ENCODE measurements around the gene LONP2. TPM values are rescaled to one million over a fixed set of nuclear protein-coding genes. Genes with fewer than 3 reads are reported as not detected.
A peak's percentile ranks its signal among the peaks of the same experiment; 100 is the strongest.
"Not testable (repeated sequence)": the region's sequence is repeated elsewhere in the genome, so short reads cannot be mapped to it uniquely, and the experiment has no call there.

The LONP2 gene
- total RNA-seq, 2 experiments from 2014 or later: 49.9 to 53.9 TPM

DNA sequence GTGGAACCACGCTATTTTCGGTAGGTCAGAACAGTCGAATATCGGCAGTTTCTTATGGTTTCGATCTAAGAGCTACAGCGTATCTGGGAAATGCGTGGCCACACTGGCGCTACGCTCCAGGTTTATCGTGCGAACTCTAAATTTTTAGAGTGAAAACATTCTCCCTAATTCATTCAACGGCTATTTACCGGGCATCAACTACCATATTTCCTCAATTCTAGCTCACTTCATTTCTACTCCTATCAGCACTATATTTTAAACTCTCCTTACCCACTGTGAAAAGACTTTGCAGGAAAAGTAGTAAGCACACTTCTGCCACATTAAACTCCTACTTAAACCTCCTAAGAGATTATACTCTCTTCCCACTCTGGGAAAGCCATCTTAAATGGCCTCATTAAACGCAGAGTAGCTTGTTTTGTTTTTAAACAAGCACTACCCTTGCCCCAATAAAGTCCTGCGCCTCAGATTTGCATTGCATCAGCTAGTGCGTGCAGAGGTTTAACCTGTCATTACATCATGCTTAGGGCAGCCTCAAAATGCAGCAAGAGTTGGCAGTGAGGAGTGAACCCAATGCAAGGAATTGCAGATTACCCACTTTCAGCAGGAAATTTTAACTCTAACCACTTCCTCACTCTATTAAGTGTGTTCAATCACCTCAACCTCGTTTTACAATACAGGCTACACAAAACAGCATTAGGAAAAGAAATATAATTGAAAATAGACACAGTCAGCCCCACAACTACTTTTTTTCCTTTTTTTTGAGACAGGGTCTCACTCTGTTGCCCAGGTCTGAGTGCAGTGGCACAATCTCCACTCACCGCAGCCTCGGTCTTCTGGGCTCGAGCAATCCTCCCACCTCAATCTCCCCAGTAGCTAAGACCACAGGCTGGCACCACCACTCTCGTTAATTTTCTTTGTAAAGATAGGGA lies 122.3 kb downstream of the LONP2 start:
- CTCF ChIA-PET: interaction anchor here (0.5 to 4.2 kb wide), 5 partner anchors 12 to 264 kb away, joined by 4 to 28 read pairs (median 7); no protein-coding TSS in a partner anchor
- Mint-ChIP-seq H3K9me3 (no peaks in the 10 kb centered on the region), H3K36me3 (ENCODE audit: low read depth) (peaks cover 9% of the 10 kb centered on the region), H3K27ac (peak overlapping the region; percentile 100), H3K27me3 (ENCODE audit: low read depth) (no peaks in the 10 kb centered on the region), H3K4me3 (peak overlapping the region; percentile 99), H3K4me1 (ENCODE audit: low read depth) (peaks cover 61% of the 10 kb centered on the region)
- DNase-seq: peak; percentile 86
- intact Hi-C loops (cut with micrococcal nuclease): loop anchor here (1.0 to 10.0 kb wide), 9 partner anchors 19 to 1968 kb away; partner anchors contain the start of genes DNAJA2, LONP2 and SIAH1

DNA sequence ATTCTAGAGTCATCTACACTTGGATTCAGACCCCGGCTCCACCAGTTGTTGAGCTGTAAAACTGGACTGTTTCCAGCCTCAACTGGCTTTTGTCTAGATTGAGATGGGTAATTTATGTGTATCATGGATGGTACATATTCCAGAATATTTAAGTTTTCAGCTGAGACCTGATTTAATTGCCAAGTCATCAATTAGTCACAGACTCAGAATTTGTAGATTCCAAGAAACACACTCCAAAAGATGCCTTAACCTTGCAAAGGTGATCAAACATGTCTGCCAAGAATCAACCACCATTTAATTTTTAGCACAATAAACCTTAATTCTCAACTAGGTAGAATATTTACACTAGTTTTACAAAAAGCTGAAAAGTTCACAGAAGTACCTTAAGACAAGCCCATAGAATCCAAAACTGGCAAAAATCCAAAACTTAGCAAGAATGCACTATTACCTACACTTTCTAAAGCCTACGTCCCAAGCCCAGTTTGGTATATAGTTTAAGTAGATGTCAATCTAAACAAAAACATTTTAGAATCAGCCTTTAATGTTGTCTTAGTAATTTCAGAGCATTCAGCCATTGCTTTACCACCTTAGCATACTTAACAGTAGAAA lies 123.4 kb downstream of the LONP2 start:
- H3K27ac Mint-ChIP-seq: peak overlapping the region; percentile 100
- no peak overlapping the region for H3K4me3 Mint-ChIP-seq
- H3K4me1 Mint-ChIP-seq (ENCODE audit: low read depth): peaks cover 56% of the 10 kb centered on the region
- H3K27me3 Mint-ChIP-seq (ENCODE audit: low read depth): no peaks in the 10 kb centered on the region
- H3K36me3 Mint-ChIP-seq (ENCODE audit: low read depth): peaks cover 4% of the 10 kb centered on the region
- intact Hi-C loops (cut with micrococcal nuclease): loop anchor here (5.0 to 10.0 kb wide), 5 partner anchors 90 to 1967 kb away; partner anchors contain the start of gene DNAJA2
- no peak for DNase-seq
- H3K9me3 Mint-ChIP-seq: no peaks in the 10 kb centered on the region
- CTCF ChIA-PET: interaction anchor here (2.6 to 4.2 kb wide), 2 partner anchors 13 to 255 kb away, joined by 21 to 28 read pairs; no protein-coding TSS in a partner anchor

DNA sequence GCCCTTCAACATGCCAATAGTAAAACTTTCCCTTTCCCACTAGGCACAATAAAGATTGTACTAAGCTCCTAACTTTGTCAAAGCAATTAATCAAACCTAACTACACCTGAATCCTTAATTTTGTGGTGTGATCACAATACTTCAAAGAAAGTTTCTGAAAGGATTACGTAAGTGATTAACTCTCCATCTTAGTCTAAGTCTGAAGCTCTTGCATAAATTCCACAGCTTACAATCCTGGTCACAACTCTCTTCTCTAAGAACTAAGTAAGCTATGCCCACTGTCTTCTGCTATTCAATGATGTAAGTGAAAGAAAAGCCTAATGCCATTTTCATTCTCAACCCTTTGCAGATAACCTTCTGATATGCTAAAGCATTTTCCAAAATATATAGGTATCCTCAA lies 125.7 kb downstream of the LONP2 start:
- Mint-ChIP-seq H3K9me3 (no peaks in the 10 kb centered on the region), H3K36me3 (ENCODE audit: low read depth) (peaks cover 4% of the 10 kb centered on the region), H3K27ac (no peak overlapping the region), H3K4me3 (no peak overlapping the region), H3K4me1 (ENCODE audit: low read depth) (peaks cover 49% of the 10 kb centered on the region), H3K27me3 (ENCODE audit: low read depth) (no peaks in the 10 kb centered on the region)
- CTCF ChIA-PET: interaction anchor here (1.3 to 1.8 kb wide), 5 partner anchors 9 to 254 kb away, joined by 3 to 9 read pairs (median 5); no protein-coding TSS in a partner anchor
- intact Hi-C loops (cut with micrococcal nuclease): loop anchor here (5.0 to 10.0 kb wide), 5 partner anchors 88 to 1965 kb away; partner anchors contain the start of gene DNAJA2
- no peak for DNase-seq

DNA sequence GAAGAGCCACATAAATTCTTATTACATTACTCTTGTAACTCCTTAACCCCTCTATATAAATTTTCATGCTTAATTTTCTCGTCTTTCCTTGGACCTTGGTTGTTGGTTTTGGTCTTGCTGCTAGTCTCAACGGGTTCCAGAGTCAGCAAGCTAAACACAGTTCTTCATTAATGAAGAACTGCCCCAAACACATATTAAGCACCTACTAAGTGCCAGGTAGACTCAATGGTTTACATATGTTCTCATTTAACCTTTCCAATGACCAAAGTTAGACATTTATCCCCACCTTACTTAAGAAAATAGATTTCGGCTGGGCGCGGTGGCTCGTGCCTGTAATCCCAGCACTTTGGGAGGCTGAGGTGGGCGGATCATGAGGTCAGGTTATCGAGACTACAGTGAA lies 126.1 kb downstream of the LONP2 start:
- H3K27ac Mint-ChIP-seq: no peak overlapping the region
- H3K27me3 Mint-ChIP-seq (ENCODE audit: low read depth): no peaks in the 10 kb centered on the region

DNA sequence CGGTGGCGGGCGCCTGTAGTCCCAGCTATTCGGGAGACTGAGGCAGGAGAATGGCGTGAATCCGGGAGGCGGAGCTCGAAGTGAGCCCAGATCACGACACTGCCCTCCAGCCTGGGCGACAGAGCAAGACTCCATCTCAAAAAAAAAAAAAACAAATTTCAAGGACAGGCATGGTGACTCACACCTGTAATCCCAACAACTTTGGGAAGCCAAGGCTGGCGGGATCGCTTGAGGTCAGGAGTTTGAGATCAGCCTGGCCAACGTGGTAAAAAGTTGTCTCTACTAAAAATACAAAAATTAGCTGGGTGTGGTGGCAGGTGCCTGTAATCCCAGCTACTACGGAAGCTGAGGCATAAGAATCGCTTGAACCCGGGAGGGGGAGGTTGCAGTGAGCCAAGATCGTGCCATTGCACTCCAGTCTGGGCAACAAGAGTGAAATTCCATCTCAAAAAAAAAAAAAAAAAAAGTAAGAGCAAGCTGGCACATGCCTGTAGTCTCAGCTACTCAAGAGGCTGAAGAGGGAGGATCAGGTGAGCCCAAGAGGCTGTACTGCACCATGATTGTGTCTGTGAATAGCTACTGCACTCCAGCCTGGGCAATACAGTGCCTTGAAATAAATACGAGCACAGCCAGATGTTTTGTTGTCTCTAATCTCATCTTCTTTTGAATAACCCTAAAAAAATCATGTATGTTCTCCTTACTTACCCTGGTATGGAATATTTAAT lies 126.7 kb downstream of the LONP2 start:
- CTCF ChIA-PET: interaction anchor here (0.6 to 1.2 kb wide), 2 partner anchors 133 to 259 kb away, joined by 4 to 5 read pairs; no protein-coding TSS in a partner anchor
- intact Hi-C loops (cut with micrococcal nuclease); H3K36me3 Mint-ChIP-seq (ENCODE audit: low read depth); H3K4me3 Mint-ChIP-seq; DNase-seq; H3K9me3 Mint-ChIP-seq; H3K27me3 Mint-ChIP-seq (ENCODE audit: low read depth); H3K27ac Mint-ChIP-seq: not testable (repeated sequence)
- H3K4me1 Mint-ChIP-seq (ENCODE audit: low read depth): peaks cover 39% of the 10 kb centered on the region

More for the DNA sequence above, 126.1 kb downstream of the LONP2 start:
- no peak overlapping the region for H3K4me3 Mint-ChIP-seq
- H3K9me3 Mint-ChIP-seq: no peaks in the 10 kb centered on the region
- intact Hi-C loops (cut with micrococcal nuclease): no loop called here
- no peak for DNase-seq
- H3K36me3 Mint-ChIP-seq (ENCODE audit: low read depth): peaks cover 4% of the 10 kb centered on the region
- H3K4me1 Mint-ChIP-seq (ENCODE audit: low read depth): peaks cover 44% of the 10 kb centered on the region
- CTCF ChIA-PET: interaction anchor here (1.2 to 1.5 kb wide), 4 partner anchors 8 to 260 kb away, joined by 3 to 9 read pairs (median 4); no protein-coding TSS in a partner anchor

DNA sequence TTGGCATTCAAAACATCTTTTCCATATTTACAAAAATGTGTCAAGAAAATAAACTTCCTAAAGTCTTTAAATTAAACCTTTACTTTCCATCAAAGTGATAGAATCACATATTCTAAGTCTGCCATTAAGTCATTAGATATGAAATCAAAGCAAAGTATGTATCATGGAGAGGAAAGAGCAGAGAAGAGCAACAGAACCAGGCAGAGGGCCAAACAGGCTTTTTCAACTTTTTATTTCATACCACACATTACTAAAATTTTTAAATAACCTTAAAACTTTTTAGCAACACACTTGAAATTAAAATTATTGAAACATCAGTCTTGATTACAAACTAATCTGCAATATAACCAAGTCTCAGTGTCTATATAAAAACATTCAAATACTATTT lies 127.3 kb downstream of the LONP2 start:
- H3K4me1 Mint-ChIP-seq (ENCODE audit: low read depth): peaks cover 36% of the 10 kb centered on the region
- no peaks in the 10 kb centered on the region for H3K9me3 Mint-ChIP-seq
- DNase-seq: no peak
- no peaks in the 10 kb centered on the region for H3K27me3 Mint-ChIP-seq (ENCODE audit: low read depth)
- no peak overlapping the region for H3K27ac Mint-ChIP-seq
- peaks cover 2% of the 10 kb centered on the region for H3K36me3 Mint-ChIP-seq (ENCODE audit: low read depth)
- intact Hi-C loops (cut with micrococcal nuclease): no loop called here
- CTCF ChIA-PET: interaction anchor here (1.2 kb wide), 1 partner anchor 259 kb away, joined by 5 read pairs; no protein-coding TSS in a partner anchor
- no peak overlapping the region for H3K4me3 Mint-ChIP-seq

DNA sequence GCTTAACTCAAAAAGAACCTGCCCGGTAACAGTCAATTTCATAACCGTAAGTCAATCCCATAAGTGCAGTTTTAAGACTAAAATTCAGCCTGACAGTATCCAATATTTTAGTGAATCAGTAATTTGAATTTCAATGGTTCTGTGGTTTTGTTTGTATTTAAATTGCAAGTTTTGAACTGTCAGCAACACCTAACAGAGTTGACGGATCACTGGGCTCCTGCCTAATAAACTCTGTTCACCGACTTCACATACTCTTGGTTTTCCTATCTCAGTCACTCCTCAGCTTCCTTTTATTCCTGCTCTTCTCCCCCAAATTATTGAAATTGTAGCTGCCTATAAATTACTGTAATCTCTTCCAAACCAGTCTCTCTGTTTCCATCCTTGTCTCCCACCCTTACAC lies 128.6 kb downstream of the LONP2 start:
- no peak overlapping the region for H3K27ac Mint-ChIP-seq
- CTCF ChIA-PET: no interaction called here
- intact Hi-C loops (cut with micrococcal nuclease): no loop called here
- DNase-seq: no peak
- peaks cover 28% of the 10 kb centered on the region for H3K4me1 Mint-ChIP-seq (ENCODE audit: low read depth)
- no peaks in the 10 kb centered on the region for H3K9me3 Mint-ChIP-seq
- H3K4me3 Mint-ChIP-seq: no peak overlapping the region
- peaks cover 2% of the 10 kb centered on the region for H3K36me3 Mint-ChIP-seq (ENCODE audit: low read depth)
- H3K27me3 Mint-ChIP-seq (ENCODE audit: low read depth): no peaks in the 10 kb centered on the region

DNA sequence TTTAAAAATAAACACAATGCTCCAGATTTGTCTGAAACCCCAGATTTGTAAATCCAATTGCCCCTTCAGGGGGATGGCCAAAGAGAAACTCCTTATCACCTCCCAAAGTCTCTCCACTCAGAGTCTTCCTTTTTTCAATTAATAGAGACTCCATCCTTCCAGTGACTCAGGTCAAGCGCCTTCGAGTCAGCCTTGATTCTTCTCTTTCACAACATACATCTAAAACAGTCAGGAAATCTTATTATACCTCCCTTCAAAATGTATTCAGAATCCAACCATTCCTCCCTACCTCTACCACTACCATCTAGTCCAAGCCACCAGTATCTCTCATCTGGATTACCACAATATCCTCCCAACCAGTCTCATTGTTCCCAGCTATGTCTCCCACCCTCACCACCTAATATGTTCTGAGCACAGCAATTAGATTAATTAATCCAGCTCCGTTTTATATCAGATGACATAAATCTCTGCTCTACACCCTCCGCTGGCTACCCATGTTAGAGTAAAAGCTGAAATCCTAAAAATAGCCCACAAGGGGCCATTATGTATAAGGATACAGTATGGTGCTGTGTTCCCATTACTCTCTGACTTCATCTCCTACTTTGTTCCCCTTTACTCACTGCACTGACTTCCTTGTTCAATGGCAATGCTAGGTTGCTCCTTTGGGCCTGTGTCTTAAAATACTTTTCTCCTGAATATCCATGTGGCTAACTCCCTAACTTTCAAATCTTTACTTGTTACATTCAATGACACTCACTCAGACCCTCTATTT lies 129.3 kb downstream of the LONP2 start:
- no peak for DNase-seq
- no peak overlapping the region for H3K27ac Mint-ChIP-seq
- no peaks in the 10 kb centered on the region for H3K9me3 Mint-ChIP-seq
- H3K27me3 Mint-ChIP-seq (ENCODE audit: low read depth): no peaks in the 10 kb centered on the region
- H3K36me3 Mint-ChIP-seq (ENCODE audit: low read depth): peaks cover 2% of the 10 kb centered on the region
- intact Hi-C loops (cut with micrococcal nuclease): no loop called here
- H3K4me1 Mint-ChIP-seq (ENCODE audit: low read depth): peaks cover 29% of the 10 kb centered on the region
- no peak overlapping the region for H3K4me3 Mint-ChIP-seq
- CTCF ChIA-PET: no interaction called here

DNA sequence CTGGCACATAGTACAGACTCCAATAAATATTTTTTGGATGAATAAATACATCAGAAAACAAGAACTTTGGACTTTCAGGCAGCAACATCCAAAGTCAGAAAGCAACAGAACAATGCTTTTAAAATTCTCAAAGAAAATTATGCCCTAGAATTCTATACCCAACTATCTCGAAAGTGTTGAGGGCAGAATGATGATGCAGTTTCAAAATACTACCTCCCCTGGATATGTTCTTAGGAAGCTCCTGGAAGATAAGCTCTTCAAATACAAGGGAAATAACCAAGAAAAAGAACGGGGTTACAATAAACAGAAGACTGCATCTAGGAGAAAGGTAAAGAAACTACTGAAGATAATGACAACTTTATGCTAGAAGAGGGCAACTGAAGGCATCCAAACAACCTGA lies 130.2 kb downstream of the LONP2 start:
- intact Hi-C loops (cut with micrococcal nuclease): no loop called here
- CTCF ChIA-PET: no interaction called here
- H3K27ac Mint-ChIP-seq: no peak overlapping the region
- H3K27me3 Mint-ChIP-seq (ENCODE audit: low read depth): no peaks in the 10 kb centered on the region
- peaks cover 2% of the 10 kb centered on the region for H3K36me3 Mint-ChIP-seq (ENCODE audit: low read depth)
- DNase-seq: no peak
- no peak overlapping the region for H3K4me3 Mint-ChIP-seq
- H3K9me3 Mint-ChIP-seq: no peaks in the 10 kb centered on the region
- peaks cover 33% of the 10 kb centered on the region for H3K4me1 Mint-ChIP-seq (ENCODE audit: low read depth)

DNA sequence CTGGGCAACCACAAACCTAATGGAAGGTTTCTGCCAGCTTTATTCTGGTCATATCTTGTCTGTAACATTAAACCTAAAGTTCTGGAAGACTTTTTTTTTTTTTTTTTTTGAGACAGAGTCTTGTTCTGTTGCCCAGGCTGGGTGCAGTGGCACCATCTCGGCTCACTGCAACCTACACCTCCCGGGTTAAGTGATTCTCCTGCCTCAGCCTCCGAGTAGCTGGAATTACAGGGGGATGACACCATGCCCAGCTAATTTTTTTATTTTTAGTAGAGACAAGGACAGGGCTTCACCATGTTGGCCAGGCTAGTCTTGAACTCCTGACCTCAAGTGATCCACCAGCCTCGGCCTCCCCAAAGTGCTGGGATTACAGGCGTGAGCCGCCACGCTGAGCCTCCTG lies 133.2 kb downstream of the LONP2 start:
- H3K4me3 Mint-ChIP-seq: not testable (repeated sequence)
- CTCF ChIA-PET: interaction anchor here (0.6 to 0.7 kb wide), 2 partner anchors 158 to 231 kb away, joined by 3 read pairs; no protein-coding TSS in a partner anchor
- peaks cover 41% of the 10 kb centered on the region for H3K4me1 Mint-ChIP-seq (ENCODE audit: low read depth)

DNA sequence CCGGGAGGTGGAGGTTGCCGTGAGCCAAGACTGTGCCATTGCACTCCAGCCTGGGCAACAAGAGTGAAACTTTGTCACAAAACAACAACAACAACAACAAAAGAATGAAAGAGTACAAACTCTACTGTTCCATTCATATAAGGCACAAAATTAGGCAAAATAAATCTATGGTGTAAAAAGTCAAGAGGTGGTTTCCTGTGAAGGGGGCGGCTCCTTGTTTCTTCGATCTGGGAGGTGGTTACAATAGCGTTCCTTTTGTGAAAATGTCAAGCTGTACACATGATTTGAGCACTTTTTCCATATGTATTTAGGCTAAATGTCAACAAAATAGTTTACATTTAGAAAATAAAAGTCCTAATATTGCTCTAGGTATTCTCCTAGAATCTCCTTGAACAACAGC lies 134.2 kb downstream of the LONP2 start:
- Mint-ChIP-seq H3K9me3 (no peaks in the 10 kb centered on the region), H3K27ac (no peak overlapping the region), H3K4me1 (ENCODE audit: low read depth) (peaks cover 45% of the 10 kb centered on the region), H3K36me3 (ENCODE audit: low read depth) (peaks cover under 1% of the 10 kb centered on the region), H3K27me3 (ENCODE audit: low read depth) (no peaks in the 10 kb centered on the region), H3K4me3 (no peak overlapping the region)
- DNase-seq: peak; percentile 9
- intact Hi-C loops (cut with micrococcal nuclease): no loop called here
- CTCF ChIA-PET: interaction anchor here (0.6 kb wide), 1 partner anchor 9 kb away, joined by 3 read pairs; no protein-coding TSS in a partner anchor

More for the DNA sequence above, 133.2 kb downstream of the LONP2 start:
- intact Hi-C loops (cut with micrococcal nuclease); H3K27me3 Mint-ChIP-seq (ENCODE audit: low read depth); DNase-seq; H3K36me3 Mint-ChIP-seq (ENCODE audit: low read depth); H3K27ac Mint-ChIP-seq; H3K9me3 Mint-ChIP-seq: not testable (repeated sequence)

Data from activated naive CD4-positive, alpha-beta T cell treated with anti-CD3 and anti-CD28 coated beads for 36 hours (primary cell).